A673 (cell line): ENCODE results near the gene CCDC185. TPM values are rescaled to one million over a fixed set of nuclear protein-coding genes. Genes with fewer than 3 reads are reported as not detected.

Source experiments
- BruUV-seq: library from RNA; stranded (reverse); fragments of 400-500 nt; replicated peaks from 2 replicates; lab custom pipeline; 2021; lab: Mats Ljungman, UMichigan
- CTCF ChIA-PET: fragments of 300-600 bp; sonication (Branson Sonifier 250); formaldehyde crosslinking; loops from one replicate; lab custom pipeline; 2022; ENCODE audit warnings: antibody characterized with exemption; lab: Charles Lee
- POLR2A ChIA-PET: fragments of 300-600 bp; sonication (Branson Sonifier 250); formaldehyde crosslinking; loops from one replicate; lab custom pipeline; 2022; ENCODE audit warnings: antibody characterized with exemption; ENCODE audit not compliant: low non-redundant PET; lab: Charles Lee
- DNase-seq: peaks from one replicate; pipeline ENCODE4 v3.0.0-alpha.2; 2015; ENCODE audit warnings: low spot score
- H3K27ac ChIP-seq: fragments of 200-600 bp; sonication (generic); 2 replicates; pipeline ENCODE4 v1.5.1; 2016; ENCODE audit warnings: mixed run types, low read depth, mild to moderate bottlenecking, mixed read lengths, antibody characterized with exemption, low read length; ENCODE audit not compliant: poor library complexity, severe bottlenecking
- H3K27me3 ChIP-seq: fragments of 200-600 bp; sonication (generic); replicated peaks from 2 replicates; pipeline ENCODE4 v1.6.1; 2017; ENCODE audit warnings: mixed run types, low read depth, mild to moderate bottlenecking, mixed read lengths, antibody characterized with exemption, low read length; ENCODE audit not compliant: insufficient read depth, poor library complexity
- H3K36me3 ChIP-seq: fragments of 200-600 bp; sonication (generic); 2 replicates; pipeline ENCODE4 v1.6.1; 2016; ENCODE audit warnings: mixed run types, mild to moderate bottlenecking, mixed read lengths, antibody characterized with exemption, low read length; ENCODE audit not compliant: insufficient read depth, poor library complexity, severe bottlenecking
- H3K4me1 ChIP-seq: fragments of 200-600 bp; sonication (generic); 2 replicates; pipeline ENCODE4 v1.6.1; 2017; ENCODE audit warnings: mixed run types, mild to moderate bottlenecking, mixed read lengths, antibody characterized with exemption, low read length; ENCODE audit not compliant: insufficient read depth, poor library complexity, severe bottlenecking
- H3K4me3 ChIP-seq: fragments of 200-600 bp; sonication (generic); 2 replicates; pipeline ENCODE4 v1.5.1; 2016; ENCODE audit warnings: low read depth, mixed run types, mild to moderate bottlenecking, mixed read lengths, low read length; ENCODE audit not compliant: poor library complexity, severe bottlenecking
- H3K9me3 ChIP-seq: fragments of 200-600 bp; sonication (generic); 2 replicates; pipeline ENCODE4 v1.6.1; 2016; ENCODE audit warnings: mixed run types, low read depth, mild to moderate bottlenecking, mixed read lengths, antibody characterized with exemption, low read length; ENCODE audit not compliant: poor library complexity, severe bottlenecking
- EZH2 ChIP-seq: fragments of 200-600 bp; sonication (generic); IDR thresholded peaks from 2 replicates; pipeline ENCODE4 v1.6.1; 2017; ENCODE audit warnings: borderline replicate concordance, low read depth, mild to moderate bottlenecking, mixed read lengths, antibody characterized with exemption, low read length; ENCODE audit not compliant: poor library complexity, severe bottlenecking
- intact Hi-C: fragments of 100-400 bp; cut with micrococcal nuclease; formaldehyde crosslinking; loops from one replicate; pipeline ENCODE4 v1.10.0; 2022; ENCODE audit not compliant: unreplicated experiment
- total RNA-seq: library from RNA; stranded (reverse); gene quantifications from 2 replicates; pipeline ENCODE4 v1.2.3, GENCODE V29; 2021
- TF ChIP-seq, protein P1 (sequence below): fragments of 300-800, 200-600 bp; sonication (generic); conservative IDR thresholded peaks from 2 replicates; pipeline ENCODE4 v1.5.1; 2017; ENCODE audit warnings: low read depth, mild to moderate bottlenecking, antibody characterized with exemption, low read length, moderate library complexity, mixed read lengths

CCDC185 gene
- total RNA-seq, 1 experiment from 2014 or later, result not detected

- no peak for TF ChIP-seq EZH2
- TF ChIP-seq, protein P1, sequence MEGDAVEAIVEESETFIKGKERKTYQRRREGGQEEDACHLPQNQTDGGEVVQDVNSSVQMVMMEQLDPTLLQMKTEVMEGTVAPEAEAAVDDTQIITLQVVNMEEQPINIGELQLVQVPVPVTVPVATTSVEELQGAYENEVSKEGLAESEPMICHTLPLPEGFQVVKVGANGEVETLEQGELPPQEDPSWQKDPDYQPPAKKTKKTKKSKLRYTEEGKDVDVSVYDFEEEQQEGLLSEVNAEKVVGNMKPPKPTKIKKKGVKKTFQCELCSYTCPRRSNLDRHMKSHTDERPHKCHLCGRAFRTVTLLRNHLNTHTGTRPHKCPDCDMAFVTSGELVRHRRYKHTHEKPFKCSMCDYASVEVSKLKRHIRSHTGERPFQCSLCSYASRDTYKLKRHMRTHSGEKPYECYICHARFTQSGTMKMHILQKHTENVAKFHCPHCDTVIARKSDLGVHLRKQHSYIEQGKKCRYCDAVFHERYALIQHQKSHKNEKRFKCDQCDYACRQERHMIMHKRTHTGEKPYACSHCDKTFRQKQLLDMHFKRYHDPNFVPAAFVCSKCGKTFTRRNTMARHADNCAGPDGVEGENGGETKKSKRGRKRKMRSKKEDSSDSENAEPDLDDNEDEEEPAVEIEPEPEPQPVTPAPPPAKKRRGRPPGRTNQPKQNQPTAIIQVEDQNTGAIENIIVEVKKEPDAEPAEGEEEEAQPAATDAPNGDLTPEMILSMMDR, result no peak
- no peak overlapping the region for H3K4me3 ChIP-seq
- no peaks in the 10 kb centered on the region for H3K36me3 ChIP-seq
- no peaks in the 10 kb centered on the region for H3K9me3 ChIP-seq
- H3K27ac ChIP-seq, result no peak overlapping the region
- no TSS peak for BruUV-seq
- ChIA-PET POLR2A (no interaction called here), CTCF (no interaction called here)
- no peaks in the 10 kb centered on the region for H3K27me3 ChIP-seq
- intact Hi-C loops, result no loop called here
- H3K4me1 ChIP-seq, result no peaks in the 10 kb centered on the region
- DNase-seq, result peak; percentile 62
Measured at GRCh38 chr1:223423641-223424233, 30.5 kb downstream of the CCDC185 start.

DNA sequence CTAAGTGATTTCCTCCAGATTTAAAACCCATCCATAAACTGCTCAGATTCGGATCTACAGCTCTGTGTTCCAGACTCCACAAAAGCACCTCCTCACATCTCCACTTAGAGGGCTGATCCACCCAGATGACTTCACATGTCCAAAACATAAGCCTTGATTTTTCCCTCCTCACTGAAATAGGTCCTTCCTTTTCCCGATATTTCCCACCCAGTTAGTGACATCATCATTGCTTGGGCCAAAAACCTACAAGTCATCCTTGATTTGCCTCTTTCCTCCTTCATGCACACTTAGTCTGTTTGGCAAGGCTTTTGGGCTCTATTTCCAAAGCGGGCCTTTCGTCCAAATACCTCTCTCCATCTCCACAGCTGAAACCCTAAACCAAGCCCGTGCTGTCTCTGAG is 32.3 kb downstream of the CCDC185 start:
- CTCF ChIA-PET, result interaction anchor here (0.6 kb wide), 1 partner anchor 42 kb away, joined by 7 read pairs; no protein-coding TSS in a partner anchor
- intact Hi-C loops, result no loop called here

GRCh38 chr1:223426936-223427335 is 33.7 kb downstream of the CCDC185 start:
- H3K27ac ChIP-seq, result no peak overlapping the region
- H3K9me3 ChIP-seq, result no peaks in the 10 kb centered on the region
- no peak overlapping the region for H3K4me3 ChIP-seq
- no peaks in the 10 kb centered on the region for H3K4me1 ChIP-seq
- no peak for TF ChIP-seq EZH2
- TF ChIP-seq, protein P1, result no peak
- CTCF ChIA-PET, result no interaction called here
- intact Hi-C loops, result no loop called here
- no peaks in the 10 kb centered on the region for H3K36me3 ChIP-seq
- POLR2A ChIA-PET, result no interaction called here
- no TSS peak for BruUV-seq
- DNase-seq, result no peak
- H3K27me3 ChIP-seq, result no peaks in the 10 kb centered on the region

More for the DNA sequence above, 32.3 kb downstream of the CCDC185 start:
- TF ChIP-seq, protein P1, result no peak
- no peak for TF ChIP-seq EZH2
- Histone ChIP-seq H3K4me1 (no peaks in the 10 kb centered on the region), H3K4me3 (no peak overlapping the region), H3K9me3 (no peaks in the 10 kb centered on the region), H3K36me3 (no peaks in the 10 kb centered on the region), H3K27ac (no peak overlapping the region), H3K27me3 (no peaks in the 10 kb centered on the region)
- no peak for DNase-seq
- POLR2A ChIA-PET, result no interaction called here
- BruUV-seq, result no TSS peak
